DND-41 (cell line): Measurements from ENCODE around the gene TBC1D20.
"Not testable (repeated sequence)": the region's sequence is repeated elsewhere in the genome, so short reads cannot be mapped to it uniquely, and the experiment has no call there.

ENCODE experiments used
- ATAC-seq: fragments of 200-7000 bp; cut with Tn5 transposase; 3 replicates; pipeline ENCODE4 v1.9.1; 2021; ENCODE audit warnings: low read depth; ENCODE audit not compliant: insufficient read depth
- DNase-seq: peaks from one replicate; pipeline ENCODE4 v3.0.0-alpha.2; 2020
- H2AFZ ChIP-seq: 2 replicates; pipeline ENCODE4 v1.6.0; 2012; ENCODE audit warnings: low read depth, low read length
- H3K27ac ChIP-seq: 2 replicates; pipeline ENCODE4 v1.5.1; 2012; ENCODE audit warnings: low read length, inconsistent platforms
- H3K27me3 ChIP-seq: fragments of 200-600 bp; sonication (generic); 2 replicates; pipeline ENCODE4 v1.6.0; 2012; ENCODE audit warnings: low read length, mild to moderate bottlenecking, inconsistent platforms; ENCODE audit not compliant: insufficient read depth, poor library complexity
- H3K36me3 ChIP-seq: 2 replicates; pipeline ENCODE4 v1.5.1; 2012; ENCODE audit warnings: low read length, inconsistent platforms; ENCODE audit not compliant: insufficient read depth
- H3K4me1 ChIP-seq: 2 replicates; pipeline ENCODE4 v1.5.1; 2012; ENCODE audit warnings: mild to moderate bottlenecking, low read length; ENCODE audit not compliant: insufficient read depth
- H3K4me2 ChIP-seq: 2 replicates; pipeline ENCODE4 v1.6.0; 2012; ENCODE audit warnings: mild to moderate bottlenecking, moderate library complexity, low read length, inconsistent platforms; ENCODE audit not compliant: insufficient read depth
- H3K4me3 ChIP-seq, 2 experiments: fragments of 200-600 bp in 1 of 2; shearing (Covaris generic) in 1 of 2; 2 replicates each; pipeline ENCODE4 v1.5.1; 2012 to 2016; ENCODE audit warnings: inconsistent platforms in 2 of 2, low read length in 2 of 2, mild to moderate bottlenecking in 2 of 2, low read depth in 1 of 2, moderate library complexity in 1 of 2
- H3K79me2 ChIP-seq: 2 replicates; pipeline ENCODE4 v1.6.0; 2012; ENCODE audit warnings: low read length, inconsistent platforms; ENCODE audit not compliant: insufficient read depth
- H3K9ac ChIP-seq: 2 replicates; pipeline ENCODE4 v1.6.0; 2012; ENCODE audit warnings: low read depth, mild to moderate bottlenecking, inconsistent platforms, low read length, moderate library complexity
- H3K9me3 ChIP-seq: 2 replicates; pipeline ENCODE4 v1.5.1; 2012; ENCODE audit warnings: low read length, moderate library complexity, mild to moderate bottlenecking, inconsistent platforms; ENCODE audit not compliant: insufficient read depth, severe bottlenecking
- H4K20me1 ChIP-seq: 2 replicates; pipeline ENCODE4 v1.6.0; 2012; ENCODE audit warnings: low read length; ENCODE audit not compliant: insufficient read depth
- CTCF ChIP-seq: IDR thresholded peaks from 2 replicates; pipeline ENCODE4 v1.5.1; 2012; ENCODE audit warnings: borderline replicate concordance, low read length, moderate library complexity, mild to moderate bottlenecking; ENCODE audit not compliant: poor library complexity, severe bottlenecking; ENCODE audit errors: extremely low read depth
- EZH2 ChIP-seq: IDR thresholded peaks from 3 replicates; pipeline ENCODE4 v1.6.1; 2012; ENCODE audit warnings: borderline replicate concordance, low read depth, mild to moderate bottlenecking, moderate library complexity, low read length, inconsistent platforms; ENCODE audit not compliant: severe bottlenecking

TBC1D20 gene

GRCh38 chr20:396619-397431, 65.5 kb downstream of the TBC1D20 start:
- Histone ChIP-seq H3K36me3 (peaks cover 60% of the 10 kb centered on the region), H3K27ac (peak overlapping the region; percentile 19; the same call in 1 of the 2 replicates), H3K9ac (no peak overlapping the region), H3K9me3 (no peaks in the 10 kb centered on the region), H2AFZ (no peak overlapping the region), H3K4me1 (peaks cover 26% of the 10 kb centered on the region), H3K4me2 (no peak overlapping the region), H4K20me1 (0 out of 2 replicates have a peak, but pooled peaks cover 5% of the 10 kb centered on the region), H3K27me3 (no peaks in the 10 kb centered on the region), H3K4me3 (no peak overlapping the region), H3K79me2 (peaks cover 2% of the 10 kb centered on the region; the same call in 1 of the 2 replicates)
- DNase-seq = no peak
- TF ChIP-seq EZH2 (no peak), CTCF (no peak)
- ATAC-seq = no peak

GRCh38 chr20:396252-396618, 66.1 kb downstream of the TBC1D20 start:
- H4K20me1 ChIP-seq = peaks cover 7% of the 10 kb centered on the region
- no peak overlapping the region for H2AFZ ChIP-seq
- no peaks in the 10 kb centered on the region for H3K27me3 ChIP-seq
- DNase-seq = no peak
- no peak overlapping the region for H3K9ac ChIP-seq
- H3K79me2 ChIP-seq = peaks cover 2% of the 10 kb centered on the region; the same call in 1 of the 2 replicates
- H3K4me2 ChIP-seq = no peak overlapping the region
- peaks cover 20% of the 10 kb centered on the region for H3K4me1 ChIP-seq
- H3K4me3 ChIP-seq = no peak overlapping the region
- H3K36me3 ChIP-seq = peaks cover 65% of the 10 kb centered on the region
- ATAC-seq = no peak
- no peaks in the 10 kb centered on the region for H3K9me3 ChIP-seq
- TF ChIP-seq CTCF (no peak), EZH2 (no peak)
- no peak overlapping the region for H3K27ac ChIP-seq

GRCh38 chr20:393296-393695, 69.0 kb downstream of the TBC1D20 start:
- not testable (repeated sequence) for DNase-seq, H3K4me3 ChIP-seq, H3K4me1 ChIP-seq, H3K4me2 ChIP-seq, H3K27ac ChIP-seq, H3K9me3 ChIP-seq, H3K27me3 ChIP-seq, H3K9ac ChIP-seq, ATAC-seq, H3K79me2 ChIP-seq, H2AFZ ChIP-seq
- peaks cover 91% of the 10 kb centered on the region for H3K36me3 ChIP-seq
- H4K20me1 ChIP-seq = peaks cover 19% of the 10 kb centered on the region

GRCh38 chr20:391041-391711, 71.2 kb downstream of the TBC1D20 start:
- H4K20me1 ChIP-seq = peaks cover 24% of the 10 kb centered on the region
- no peak overlapping the region for H3K9ac ChIP-seq
- H3K4me3 ChIP-seq = no peak overlapping the region
- no peak overlapping the region for H3K27ac ChIP-seq
- no peaks in the 10 kb centered on the region for H3K27me3 ChIP-seq
- H3K79me2 ChIP-seq = peaks cover 22% of the 10 kb centered on the region
- H3K4me2 ChIP-seq = no peak overlapping the region
- TF ChIP-seq CTCF = no peak
- TF ChIP-seq EZH2 = no peak
- DNase-seq = no peak
- H3K9me3 ChIP-seq = no peaks in the 10 kb centered on the region
- ATAC-seq = peak; percentile 15; the same call in 1 of the 3 replicates
- H3K36me3 ChIP-seq = peaks cover 87% of the 10 kb centered on the region
- no peaks in the 10 kb centered on the region for H3K4me1 ChIP-seq
- H2AFZ ChIP-seq = no peak overlapping the region
